HS-5 (cell line): Measurements from ENCODE around the gene LIPT2.
A peak's percentile ranks its signal among the peaks of the same experiment; 100 is the strongest.

Experiments
- DNase-seq: peaks from one replicate; pipeline ENCODE4 v3.0.0-alpha.2; 2012; ENCODE audit warnings: low read depth

The LIPT2 gene

DNA sequence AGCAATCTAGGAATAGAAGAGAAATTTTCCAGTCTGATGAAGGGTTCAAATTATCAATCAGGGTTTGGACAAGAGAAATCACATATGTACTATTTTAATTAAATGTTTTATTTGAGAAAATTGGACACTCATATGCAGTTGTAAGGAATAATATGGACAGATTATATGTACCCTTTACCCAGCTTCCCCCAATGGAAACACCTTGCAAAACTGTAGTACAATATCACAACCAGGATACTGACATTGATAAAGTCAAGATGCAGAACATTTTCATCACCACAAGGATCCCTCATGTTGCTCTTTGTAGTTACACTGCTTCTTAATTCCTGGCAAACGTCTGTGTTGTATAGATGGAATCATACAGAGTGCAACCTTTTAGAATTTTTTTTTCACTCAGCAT, 1.4 kb upstream of the LIPT2 start:
- no peak for DNase-seq

DNA sequence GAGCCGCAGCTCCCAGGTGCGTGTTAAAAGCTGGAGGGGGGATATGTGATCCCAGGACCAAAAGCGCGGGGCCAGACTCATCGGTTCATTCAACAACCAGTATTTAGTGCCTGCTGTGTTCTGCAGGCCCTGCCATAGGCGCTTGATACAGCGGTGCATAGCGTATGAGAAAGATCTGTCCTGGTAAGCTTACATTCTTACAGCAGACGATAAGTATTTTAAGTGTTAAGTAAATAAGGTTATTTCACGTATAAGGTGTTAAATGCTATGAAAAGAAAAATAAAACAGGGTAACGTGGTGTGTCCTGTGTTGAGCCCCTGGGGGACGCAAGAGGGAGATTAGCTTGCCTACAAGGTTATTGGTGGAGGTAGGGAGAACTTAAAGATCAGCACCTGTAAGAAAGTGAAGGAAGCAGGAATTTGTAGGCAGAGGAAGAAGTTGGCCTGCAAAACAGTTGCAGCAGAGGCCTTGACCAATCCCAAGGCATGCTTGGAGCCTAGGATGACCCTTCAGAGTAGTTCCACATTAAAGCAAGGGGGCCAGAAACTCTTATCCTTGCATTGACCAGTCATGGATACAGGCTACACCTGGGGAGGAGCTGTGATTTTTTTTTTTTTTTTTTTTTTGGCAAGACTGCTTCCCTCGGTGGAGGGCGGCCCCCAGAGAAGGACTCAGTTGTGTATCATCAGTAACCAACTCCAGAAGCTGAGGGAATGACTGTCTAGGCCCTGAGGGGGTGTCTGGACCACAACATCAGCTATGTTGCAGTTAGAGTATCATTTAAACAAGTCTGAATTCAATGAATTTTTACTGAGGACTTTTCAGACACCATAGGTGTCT, 487 bp upstream of the LIPT2 start:
- peak; percentile 59 for DNase-seq

DNA sequence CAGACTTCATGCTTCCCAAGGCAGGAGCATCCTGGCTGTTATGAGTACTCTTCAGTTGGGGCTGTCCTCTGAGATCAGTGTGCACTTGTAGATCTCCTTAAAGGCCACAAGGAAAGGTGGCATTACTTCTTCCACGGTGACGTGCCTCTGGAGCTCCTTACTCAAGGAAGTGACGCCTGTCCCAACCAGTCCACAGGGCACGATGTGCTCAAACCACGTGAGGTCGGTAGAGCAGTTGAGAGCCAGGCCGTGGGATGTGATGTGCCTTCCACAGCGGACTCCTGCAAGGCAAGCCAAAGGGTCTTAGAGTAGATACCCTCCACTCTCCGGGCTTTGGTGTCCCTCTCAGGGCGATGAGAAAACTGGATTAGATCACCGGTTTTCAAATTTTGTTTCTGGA, 1.4 kb downstream of the LIPT2 start:
- no peak for DNase-seq

DNA sequence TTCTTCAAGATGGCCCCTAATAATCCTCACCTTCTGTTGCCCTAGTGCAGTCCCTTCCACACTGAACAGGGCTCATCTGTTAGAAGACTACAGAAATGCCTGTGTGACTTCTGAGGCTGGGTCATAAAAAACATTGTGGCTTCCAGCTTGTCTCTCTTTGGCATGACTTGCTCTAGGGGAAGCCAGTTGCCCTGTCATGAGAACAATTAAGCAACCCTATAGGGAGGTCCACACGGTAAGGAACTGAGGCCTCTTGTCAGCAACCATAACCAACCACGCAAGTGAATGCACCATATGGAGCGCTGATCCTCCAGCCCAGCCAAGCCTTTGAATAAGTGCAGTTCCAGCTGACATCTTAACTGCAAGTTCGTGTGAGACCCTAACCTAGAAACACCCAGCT, 2.6 kb downstream of the LIPT2 start:
- DNase-seq, result no peak

DNA sequence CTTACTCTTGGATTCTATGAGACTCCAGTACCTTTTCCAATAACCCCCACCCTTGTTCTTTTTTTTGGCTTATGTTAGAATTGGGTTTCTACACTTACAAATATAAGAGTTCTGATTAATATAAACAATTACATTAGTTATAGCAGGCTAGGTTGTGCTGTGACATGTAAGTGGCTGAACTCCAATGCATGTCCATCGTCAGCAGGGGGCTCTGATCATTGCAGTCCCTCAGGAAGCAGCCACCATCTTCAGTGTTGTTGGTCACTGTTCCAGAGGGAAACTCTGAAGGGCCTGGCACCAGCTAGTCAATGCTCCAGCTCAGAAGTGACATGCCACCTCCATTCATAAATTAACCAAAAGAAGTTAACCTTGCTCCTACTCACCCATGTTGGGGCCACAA, 5.6 kb downstream of the LIPT2 start:
- DNase-seq, result no peak

DNA sequence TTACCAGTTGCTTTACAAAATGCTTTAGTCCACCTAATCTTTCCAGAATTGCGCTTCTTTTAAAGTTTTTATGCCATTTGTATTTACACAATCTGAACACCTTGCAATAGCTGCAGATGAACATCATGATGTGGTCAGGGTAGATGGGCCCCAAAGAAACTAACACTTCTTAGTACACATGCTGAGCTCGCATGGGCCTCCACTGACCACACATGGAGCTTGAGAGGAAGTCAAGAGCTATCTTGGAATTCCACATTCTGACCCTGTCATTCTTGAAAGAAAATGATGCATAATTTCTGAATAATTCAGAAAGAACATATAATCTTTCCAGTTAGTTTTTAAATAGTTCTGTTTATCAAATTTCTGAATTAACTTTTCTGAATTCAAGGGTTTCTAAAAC, 7.7 kb downstream of the LIPT2 start:
- no peak for DNase-seq

DNA sequence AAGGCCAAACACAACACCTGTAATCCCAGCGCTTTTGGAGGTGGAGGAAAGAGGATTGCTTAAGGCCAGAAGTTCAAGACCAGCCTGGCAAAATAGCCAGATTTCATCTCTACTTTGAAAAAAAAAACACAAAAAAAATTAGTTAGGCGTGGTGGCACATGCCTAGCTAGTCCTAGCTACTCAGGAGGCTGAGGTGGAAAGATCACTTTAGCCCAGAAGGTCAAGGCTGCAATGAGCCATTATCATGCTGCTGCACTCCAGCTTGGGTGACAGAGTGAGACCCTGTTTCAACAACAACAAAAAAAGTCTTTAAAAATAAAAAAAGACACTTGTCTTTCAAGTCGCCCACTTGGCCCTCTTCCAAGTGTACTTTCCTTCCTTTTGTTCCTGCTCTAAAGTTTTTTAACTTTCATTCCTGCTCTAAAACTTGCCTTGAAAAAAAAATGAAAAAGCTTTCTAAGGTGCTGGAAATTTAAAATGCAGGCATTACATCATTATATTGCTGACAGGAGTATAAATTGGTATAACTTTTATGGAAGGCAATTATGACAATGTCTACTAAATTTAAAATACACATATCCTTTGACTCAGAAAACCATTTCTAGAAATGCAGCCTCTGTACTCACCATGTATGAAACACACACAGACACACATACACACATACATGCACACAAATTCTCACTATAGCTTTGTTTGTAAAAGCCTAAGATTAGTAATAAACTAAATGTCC, 12.7 kb downstream of the LIPT2 start:
- DNase-seq, result no peak

DNA sequence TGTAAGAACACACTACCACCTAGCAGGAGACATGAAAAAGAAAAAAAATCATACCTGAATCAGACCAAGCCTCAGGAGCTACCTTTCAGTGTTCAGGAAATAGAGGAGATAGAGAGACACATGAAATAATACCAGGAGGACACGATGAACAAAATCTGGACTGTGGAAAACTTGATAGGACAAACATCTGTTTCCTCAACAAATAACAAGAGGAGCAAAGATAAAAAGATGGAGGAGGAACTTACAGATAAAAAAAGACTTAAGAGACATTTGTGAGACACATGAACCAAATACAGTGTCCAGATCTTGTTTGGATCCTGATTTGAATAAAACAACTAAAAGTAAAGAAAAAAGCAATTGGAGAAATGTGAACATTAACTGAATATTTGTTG, 13.8 kb downstream of the LIPT2 start:
- no peak for DNase-seq

DNA sequence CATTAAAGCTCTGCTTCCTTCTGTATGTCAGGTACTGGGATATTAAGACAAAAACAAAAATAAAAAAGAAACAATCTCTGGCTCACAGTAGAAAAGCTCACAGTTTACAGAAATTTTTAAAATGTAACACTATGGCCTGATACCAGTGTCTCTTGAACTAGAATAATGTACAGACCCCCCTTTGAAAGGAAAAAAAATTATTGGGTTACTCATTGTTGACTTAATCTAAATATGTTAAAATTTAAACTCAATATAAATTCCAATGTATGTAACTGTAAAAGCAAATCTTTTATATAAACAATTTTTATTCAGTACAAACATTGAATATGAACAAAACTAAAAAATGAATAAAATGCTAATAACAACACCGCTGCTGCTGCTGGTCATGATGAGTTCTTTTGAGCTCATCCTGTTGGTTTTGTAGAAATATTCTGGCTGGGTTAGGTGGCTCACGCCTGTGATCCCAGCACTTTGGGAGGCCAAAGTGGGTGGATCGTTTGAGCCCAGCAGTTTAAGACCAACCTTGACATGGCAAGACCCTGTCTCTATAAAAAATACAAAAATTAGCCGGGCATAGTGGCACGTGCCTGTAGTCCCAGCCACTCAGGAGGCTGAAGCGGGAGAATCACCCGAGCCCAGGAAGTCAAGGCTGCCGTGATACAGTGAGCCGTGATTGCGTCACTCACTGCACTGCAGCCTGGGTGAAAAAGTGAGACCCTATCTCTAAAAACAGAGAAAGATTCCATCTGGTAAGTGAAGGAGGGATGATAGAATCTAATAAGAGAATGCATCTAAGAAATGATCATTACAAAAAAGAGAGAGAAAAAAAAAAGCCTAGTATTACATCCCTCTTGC, 14.4 kb downstream of the LIPT2 start:
- no peak for DNase-seq

DNA sequence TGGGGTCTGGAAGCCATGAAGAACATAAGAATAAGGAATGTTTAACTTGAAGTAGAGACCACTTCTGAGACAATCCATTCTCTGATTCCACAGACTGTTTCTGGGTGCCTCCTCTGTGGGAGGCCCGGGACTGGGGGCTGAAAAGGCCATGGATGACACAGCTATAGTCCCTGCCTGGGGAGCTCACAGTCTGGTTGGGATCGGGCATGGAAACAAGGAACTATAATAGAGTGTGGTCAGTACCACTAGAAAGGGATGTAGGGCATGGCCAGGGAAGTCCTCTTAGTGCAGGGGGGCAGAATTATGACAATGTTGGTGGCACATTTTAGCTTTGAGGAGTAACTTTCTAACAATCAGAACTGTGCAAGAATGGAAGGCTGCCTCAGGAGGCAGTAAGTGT, 17.0 kb downstream of the LIPT2 start:
- no peak for DNase-seq

DNA sequence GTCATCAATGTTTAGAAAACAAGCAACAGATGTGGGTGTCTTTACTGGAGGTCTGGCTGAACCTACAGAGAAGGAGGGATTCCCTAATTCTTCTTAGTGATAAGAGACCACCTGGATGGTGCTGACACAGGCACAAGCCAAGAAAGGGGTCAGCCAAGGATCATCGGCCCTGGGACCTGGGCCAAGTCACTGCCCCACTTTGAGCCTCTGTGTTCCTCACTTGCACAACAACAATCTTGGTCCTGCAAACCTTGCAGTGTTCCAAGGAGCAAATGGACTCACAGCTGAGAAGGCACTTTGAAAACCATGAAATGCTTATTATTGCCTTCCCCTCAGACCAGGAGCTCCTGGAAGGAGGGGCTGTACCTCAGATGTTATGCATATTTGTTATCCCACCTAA, 19.2 kb downstream of the LIPT2 start:
- DNase-seq, result no peak

DNA sequence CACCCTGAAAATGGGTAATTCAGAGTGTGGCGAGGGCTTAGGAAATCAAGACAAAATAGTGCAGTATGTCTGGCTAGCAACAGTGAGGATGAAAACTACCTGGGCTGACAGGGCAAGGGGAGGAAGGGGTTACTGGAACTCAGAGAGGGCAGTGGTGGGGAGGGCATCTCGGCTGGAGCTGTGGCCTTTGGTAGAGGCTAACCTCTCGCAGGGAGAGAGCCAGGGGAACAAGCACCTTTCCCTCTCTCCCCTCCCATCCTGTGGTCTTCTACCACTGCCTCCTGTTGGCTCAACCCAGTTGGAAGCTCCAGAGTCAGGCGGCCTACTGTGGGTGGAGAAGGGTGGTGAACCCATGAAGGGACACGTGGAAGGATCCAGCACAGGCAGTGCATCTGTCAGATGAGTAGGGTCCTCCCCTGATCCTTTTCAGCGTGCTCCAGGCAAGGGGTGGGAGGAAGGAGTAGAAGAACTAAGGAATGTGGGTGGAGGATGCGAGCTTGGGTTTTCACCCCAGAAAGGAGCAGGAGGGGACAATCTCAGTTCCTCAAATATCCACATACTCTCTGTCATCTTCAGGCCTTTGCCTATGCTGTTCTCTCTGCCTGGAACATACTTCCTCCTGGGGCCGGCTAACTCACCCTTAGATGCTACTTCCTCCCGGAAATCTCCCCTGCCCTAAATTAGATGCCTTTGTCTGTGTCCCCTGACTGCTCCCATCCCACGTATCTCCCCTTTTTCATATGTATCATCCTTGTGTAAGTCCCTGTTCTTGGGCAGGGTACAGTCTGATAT, 19.9 kb downstream of the LIPT2 start:
- DNase-seq, result no peak

DNA sequence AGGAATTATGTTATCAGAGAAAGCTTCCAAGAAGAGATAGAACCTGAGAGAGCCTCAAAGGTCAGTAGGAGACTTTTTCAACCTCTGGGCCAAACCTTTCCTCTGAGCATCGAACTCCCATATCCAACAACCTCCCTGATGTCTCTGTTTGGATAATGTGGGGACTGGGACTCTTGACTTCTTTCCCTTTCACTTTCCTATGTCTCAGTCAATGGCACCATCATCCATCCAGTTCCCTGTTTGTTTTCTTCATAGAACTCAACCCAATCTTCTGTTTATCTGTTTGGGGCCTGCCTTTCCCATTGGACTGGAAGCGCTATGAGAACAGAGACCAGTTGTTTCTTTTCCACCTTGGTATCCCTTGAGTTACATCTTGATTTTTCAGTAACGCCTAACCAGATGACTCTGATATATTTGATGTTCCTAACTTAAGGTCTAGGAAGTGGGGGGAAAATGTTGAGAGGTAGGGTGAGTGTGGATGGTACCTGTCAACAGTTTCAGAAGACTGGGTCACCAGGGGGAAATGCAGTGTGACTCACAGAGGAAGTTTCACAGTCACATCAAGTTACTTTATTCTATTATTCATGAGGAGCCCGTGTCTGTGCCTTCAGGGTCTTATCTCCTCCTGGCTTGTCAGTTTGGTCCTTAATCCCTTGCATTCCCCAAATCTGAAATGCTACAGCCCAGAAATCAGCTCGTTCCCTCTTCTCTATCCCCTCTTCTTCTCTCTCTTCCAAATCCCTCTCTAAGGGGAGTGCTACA, 21.7 kb downstream of the LIPT2 start:
- DNase-seq, result no peak

DNA sequence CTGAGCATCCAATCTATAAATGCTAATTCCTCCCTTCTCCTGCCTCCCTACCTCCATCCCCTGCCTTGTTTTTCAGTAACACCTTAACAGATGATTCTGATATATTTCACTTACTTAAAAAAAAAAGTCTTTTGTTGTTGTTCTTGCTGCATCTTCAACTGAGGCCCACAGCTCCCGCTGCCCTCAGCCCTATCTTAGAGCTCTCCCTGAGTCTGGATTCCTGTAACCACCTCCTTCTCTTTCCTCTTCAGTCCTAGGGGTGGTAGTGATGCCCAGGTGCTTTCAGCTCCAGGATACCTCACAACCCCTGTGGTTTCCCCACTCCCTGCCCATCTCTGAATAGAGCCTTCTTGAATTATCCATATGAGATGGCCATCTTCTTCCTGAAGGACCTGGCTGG, 22.5 kb downstream of the LIPT2 start:
- DNase-seq, result no peak

DNA sequence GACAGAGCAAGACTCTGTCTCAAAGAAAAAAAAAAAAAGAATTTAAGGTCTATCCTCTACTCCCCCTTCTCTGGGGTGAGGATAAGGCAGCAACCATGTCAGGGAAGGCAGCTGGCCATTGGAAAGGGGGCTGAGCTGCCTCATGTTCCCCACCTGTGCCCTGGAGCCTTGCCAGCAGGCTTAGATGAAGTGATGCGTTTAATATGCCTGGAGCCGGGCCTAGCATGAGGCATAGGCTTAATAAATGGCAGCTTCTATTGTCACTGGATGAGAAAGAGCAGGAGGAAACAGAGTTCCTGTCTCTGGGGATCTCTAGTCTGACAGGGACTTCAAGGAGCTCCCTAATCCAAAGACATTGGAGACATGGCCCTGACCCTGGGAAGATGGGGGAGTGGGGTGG, 23.0 kb downstream of the LIPT2 start:
- DNase-seq, result no peak

DNA sequence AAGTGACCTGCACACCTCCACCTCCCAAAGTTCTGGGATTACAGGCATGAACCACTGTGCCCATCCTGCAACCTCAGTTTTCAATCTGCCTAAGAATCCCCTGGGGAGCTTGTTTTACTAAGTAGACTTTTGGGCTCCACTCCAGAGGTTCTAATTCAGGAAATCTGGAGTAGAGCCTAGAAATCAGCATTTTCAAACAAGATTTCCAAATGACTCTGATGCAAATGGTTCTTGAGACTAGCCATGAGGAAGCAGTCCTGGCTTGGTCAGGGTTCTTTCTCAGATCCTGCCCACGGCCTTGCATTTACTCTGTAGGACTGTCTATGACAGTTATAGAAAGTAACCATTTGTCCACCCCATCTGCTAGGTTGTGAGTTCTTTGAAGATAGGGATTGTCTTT, 24.6 kb downstream of the LIPT2 start:
- DNase-seq, result no peak

DNA sequence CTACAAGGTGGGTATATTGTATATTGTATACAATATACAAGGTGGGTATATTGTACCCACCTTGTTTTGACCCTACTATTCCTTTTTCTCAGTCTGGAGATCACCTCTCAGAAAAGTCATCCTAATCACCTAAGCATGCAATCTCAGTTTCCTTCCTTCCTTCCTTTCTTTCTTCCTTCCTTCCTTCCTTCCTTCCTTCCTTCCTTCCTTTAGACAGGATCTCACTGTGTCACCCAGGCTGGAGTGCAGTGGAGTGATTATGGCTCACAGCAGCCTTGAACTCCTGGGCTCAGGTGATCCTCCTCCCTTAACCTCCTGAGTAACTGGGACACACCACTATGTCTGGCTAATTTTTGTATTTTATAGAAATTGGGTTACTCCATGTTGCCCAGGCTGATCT, 25.0 kb downstream of the LIPT2 start:
- DNase-seq, result no peak

DNA sequence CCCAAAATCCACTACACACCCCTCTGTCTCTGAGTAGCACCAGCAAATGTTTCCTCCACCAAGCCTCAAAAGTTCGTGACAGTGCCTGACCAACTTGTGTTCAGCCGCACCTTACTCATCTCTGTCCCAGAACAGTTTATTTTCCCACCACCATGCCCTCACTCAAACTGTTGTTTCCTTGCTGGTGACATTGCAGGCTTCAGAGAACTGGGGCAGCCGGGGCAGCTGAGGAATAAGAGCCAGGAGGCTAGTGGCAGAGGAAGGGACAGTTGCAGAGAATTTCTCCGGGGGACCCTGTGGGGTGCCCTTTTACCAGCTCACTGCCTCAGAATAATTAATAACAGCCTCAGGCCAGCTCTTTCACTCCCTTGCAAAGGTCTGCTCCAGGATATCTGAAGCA, 25.5 kb downstream of the LIPT2 start:
- DNase-seq, result no peak

DNA sequence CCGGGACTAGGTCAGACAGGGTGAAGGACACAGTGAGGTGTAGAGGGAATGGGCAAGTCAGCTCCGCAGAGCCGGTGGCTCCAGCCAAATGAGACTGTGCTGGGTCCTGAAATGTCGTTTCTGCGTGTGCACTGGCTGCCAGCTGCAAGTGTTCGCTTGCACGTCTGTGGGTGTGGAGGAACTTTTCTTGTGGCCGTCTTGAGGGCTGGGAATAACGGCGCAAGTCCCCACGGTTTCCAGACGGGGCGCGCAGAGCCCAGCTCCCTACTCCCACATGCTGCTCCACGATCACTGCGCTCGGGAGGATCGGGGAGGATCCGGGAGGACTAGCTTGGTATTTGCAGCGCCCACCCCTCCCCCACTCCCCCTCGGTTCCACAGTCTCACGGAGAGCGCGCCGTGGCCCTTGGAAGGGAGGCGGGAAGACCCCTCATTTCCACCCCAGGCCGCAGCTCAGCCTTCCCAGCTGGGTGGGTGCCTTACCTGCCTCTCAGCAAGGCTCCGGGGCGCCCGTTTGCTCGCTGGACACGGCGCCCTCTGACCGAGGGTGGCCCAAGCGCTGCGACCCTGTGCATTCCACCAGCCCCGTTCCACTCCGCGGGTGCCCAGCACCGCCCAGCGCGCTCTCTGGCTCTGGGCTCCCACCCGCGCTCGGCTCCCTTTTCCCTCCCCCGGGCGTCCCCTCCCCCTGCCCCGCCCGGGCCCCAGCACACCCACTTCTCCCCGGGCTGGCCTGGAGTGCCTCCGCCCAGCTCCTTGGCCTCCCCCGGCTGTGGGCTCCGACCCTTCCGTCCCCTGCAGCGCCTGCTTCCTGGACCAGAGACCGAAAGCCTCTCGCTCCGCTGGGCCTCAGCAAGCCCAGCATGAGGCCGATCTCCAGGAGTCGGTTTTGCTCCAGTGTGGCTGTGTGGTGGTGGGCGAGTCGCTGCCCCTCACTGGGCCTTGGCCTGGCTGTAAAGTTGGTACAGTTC, 26.3 kb downstream of the LIPT2 start, which contains the start of gene KCNE3:
Gene KCNE3, minus strand, starts transcription at position 634 of the 970 bp plus-strand sequence. CDS start 9,986 bp downstream, outside the sequence.
- DNase-seq, result no peak

DNA sequence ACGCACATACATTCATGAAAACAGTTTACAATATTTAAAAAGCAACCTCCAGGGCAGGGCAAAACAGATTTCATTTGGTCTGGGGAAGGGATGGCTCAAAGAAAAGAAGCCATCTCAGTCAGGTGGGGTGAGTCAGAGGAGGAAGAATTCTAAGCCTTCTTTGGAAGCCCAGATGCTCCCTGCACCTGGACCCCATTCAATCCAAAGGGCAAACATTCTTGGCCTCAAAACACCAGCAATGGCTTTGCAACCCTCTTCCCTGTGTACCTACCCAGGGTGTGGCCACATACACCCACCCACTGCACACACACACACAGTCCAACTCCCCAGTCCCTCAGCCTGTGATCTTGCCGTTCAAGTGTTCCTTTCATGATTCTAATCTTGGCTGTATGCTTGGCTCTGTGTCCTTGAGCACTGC, 28.2 kb downstream of the LIPT2 start:
- DNase-seq, result no peak
